Loucy (cell line): Measurements from ENCODE around the gene ERF.

Experiments used
- H2AFZ ChIP-seq: fragments of 200-600 bp; sonication (generic); 2 replicates; pipeline ENCODE4 v1.6.0; 2016; ENCODE audit warnings: antibody characterized with exemption, mild to moderate bottlenecking, low read length, moderate library complexity
- H3F3A ChIP-seq: fragments of 200-600 bp; 2 replicates; pipeline ENCODE4 v1.6.0; 2016; ENCODE audit warnings: antibody characterized with exemption, low read depth, mild to moderate bottlenecking
- H3K27me3 ChIP-seq: fragments of 200-600 bp; sonication (generic); 2 replicates; pipeline ENCODE4 v1.6.1; 2014; ENCODE audit warnings: low read length, mild to moderate bottlenecking; ENCODE audit not compliant: insufficient read depth, poor library complexity, severe bottlenecking
- H3K36me3 ChIP-seq: fragments of 200-600 bp; sonication (generic); 2 replicates; pipeline ENCODE4 v1.6.1; 2016; ENCODE audit warnings: low read length; ENCODE audit not compliant: insufficient read depth
- H3K4me1 ChIP-seq: fragments of 200-600 bp; sonication (generic); 2 replicates; pipeline ENCODE4 v1.5.1; 2014; ENCODE audit warnings: low read length, mild to moderate bottlenecking; ENCODE audit not compliant: insufficient read depth, poor library complexity, severe bottlenecking
- H3K4me2 ChIP-seq: fragments of 200-600 bp; sonication (generic); 2 replicates; pipeline ENCODE4 v1.6.0; 2014; ENCODE audit warnings: antibody characterized with exemption, low read length, low read depth, mild to moderate bottlenecking; ENCODE audit not compliant: poor library complexity, severe bottlenecking
- H3K4me3 ChIP-seq: fragments of 200-600 bp; sonication (generic); 2 replicates; pipeline ENCODE4 v1.5.1; 2014; ENCODE audit warnings: low read length, mild to moderate bottlenecking, mixed read lengths; ENCODE audit not compliant: poor library complexity, severe bottlenecking
- H3K79me2 ChIP-seq: fragments of 200-600 bp; sonication (generic); 2 replicates; pipeline ENCODE4 v1.6.1; 2014; ENCODE audit warnings: low read length; ENCODE audit not compliant: insufficient read depth
- H3K9ac ChIP-seq: fragments of 200-600 bp; sonication (generic); 2 replicates; pipeline ENCODE4 v1.6.0; 2014; ENCODE audit warnings: mild to moderate bottlenecking, low read depth, low read length, moderate library complexity; ENCODE audit not compliant: poor library complexity, severe bottlenecking
- H3K9me2 ChIP-seq: fragments of 200-600 bp; sonication (generic); replicated peaks from 2 replicates; pipeline ENCODE4 v1.6.1; 2016; ENCODE audit warnings: low read depth, low read length, mixed read lengths
- H3K9me3 ChIP-seq: fragments of 200-600 bp; sonication (generic); 2 replicates; pipeline ENCODE4 v1.6.1; 2014; ENCODE audit warnings: mild to moderate bottlenecking, antibody characterized with exemption, low read length, low read depth; ENCODE audit not compliant: insufficient read depth
- H4K20me1 ChIP-seq: fragments of 200-600 bp; sonication (generic); 2 replicates; pipeline ENCODE4 v1.6.0; 2014; ENCODE audit warnings: antibody characterized with exemption, low read length, mild to moderate bottlenecking; ENCODE audit not compliant: insufficient read depth, poor library complexity, severe bottlenecking
- CTCF ChIP-seq: fragments of 200-600 bp; sonication (generic); conservative IDR thresholded peaks from 2 replicates; pipeline ENCODE4 v1.5.1; 2014; ENCODE audit warnings: mild to moderate bottlenecking, antibody characterized with exemption, low read length
- EZH2phosphoT487 ChIP-seq: fragments of 200-600 bp; IDR thresholded peaks from 2 replicates; pipeline ENCODE4 v1.6.1; 2018; ENCODE audit warnings: antibody characterized with exemption, mild to moderate bottlenecking, moderate library complexity, borderline replicate concordance

ERF gene

GRCh38 chr19:42217520-42218437 lies 37.1 kb downstream of the ERF start, which contains the start of gene DEDD2:
Gene DEDD2 (minus strand): TSS chr19:42217677. CDS start chr19:42217007, 670 bp downstream.
- peaks cover 78% of the 10 kb centered on the region for H3K79me2 ChIP-seq
- no peaks in the 10 kb centered on the region for H3K9me2 ChIP-seq
- H4K20me1 ChIP-seq, result peaks cover 44% of the 10 kb centered on the region
- no peaks in the 10 kb centered on the region for H3F3A ChIP-seq
- peak within 1 kb of the TSS; percentile 81 for H2AFZ ChIP-seq
- H3K4me1 ChIP-seq, result peaks cover 49% of the 10 kb centered on the region
- H3K36me3 ChIP-seq, result peaks cover 5% of the 10 kb centered on the region; the same call in 1 of the 2 replicates
- H3K27me3 ChIP-seq, result no peaks in the 10 kb centered on the region
- peak within 1 kb of the TSS; percentile 88 for H3K9ac ChIP-seq
- TF ChIP-seq EZH2phosphoT487 (no peak), CTCF (no peak)
- no peaks in the 10 kb centered on the region for H3K9me3 ChIP-seq
- H3K4me2 ChIP-seq, result peak within 1 kb of the TSS; percentile 95
- peak within 1 kb of the TSS; percentile 96 for H3K4me3 ChIP-seq

GRCh38 chr19:42216653-42217519 lies 38.0 kb downstream of the ERF start:
- Histone ChIP-seq H3K4me2 (peak overlapping the region; percentile 95), H3K36me3 (peaks cover 5% of the 10 kb centered on the region; the same call in 1 of the 2 replicates), H4K20me1 (peaks cover 40% of the 10 kb centered on the region), H3K79me2 (peaks cover 79% of the 10 kb centered on the region), H3F3A (no peaks in the 10 kb centered on the region), H3K9me2 (no peaks in the 10 kb centered on the region), H3K27me3 (no peaks in the 10 kb centered on the region), H2AFZ (peak overlapping the region; percentile 78), H3K4me1 (peaks cover 50% of the 10 kb centered on the region), H3K4me3 (peak overlapping the region; percentile 96), H3K9me3 (no peaks in the 10 kb centered on the region), H3K9ac (peak overlapping the region; percentile 88)
- TF ChIP-seq CTCF, result no peak
- TF ChIP-seq EZH2phosphoT487, result no peak

GRCh38 chr19:42214810-42215485 lies 40.0 kb downstream of the ERF start:
- no peaks in the 10 kb centered on the region for H3K9me2 ChIP-seq
- H3K79me2 ChIP-seq, result peaks cover 72% of the 10 kb centered on the region
- H3K9ac ChIP-seq, result peak overlapping the region; percentile 88
- peak overlapping the region; percentile 96 for H3K4me3 ChIP-seq
- H3K36me3 ChIP-seq, result peaks cover 10% of the 10 kb centered on the region; the same call in 1 of the 2 replicates
- H2AFZ ChIP-seq, result no peak overlapping the region
- no peak for TF ChIP-seq CTCF
- no peak for TF ChIP-seq EZH2phosphoT487
- H3F3A ChIP-seq, result no peaks in the 10 kb centered on the region
- H4K20me1 ChIP-seq, result peaks cover 30% of the 10 kb centered on the region
- H3K4me2 ChIP-seq, result peak overlapping the region; percentile 95
- H3K9me3 ChIP-seq, result no peaks in the 10 kb centered on the region
- H3K27me3 ChIP-seq, result no peaks in the 10 kb centered on the region
- peaks cover 40% of the 10 kb centered on the region for H3K4me1 ChIP-seq
